Mesothelial cell of epicardium (in vitro differentiated cells): Measurements from ENCODE around the gene PIP5K1C. TPM values are rescaled to one million over a fixed set of nuclear protein-coding genes. Genes with fewer than 3 reads are reported as not detected.

Experiments
- DNase-seq, 2 experiments: peaks; one replicate each; pipeline ENCODE4 v3.0.0; 2021; ENCODE audit warnings: low spot score in 2 of 2; ENCODE audit not compliant: unreplicated experiment in 2 of 2
- H3K27ac Mint-ChIP-seq: 2 replicates; pipeline ENCODE4 v1.8.0; 2021; ENCODE audit warnings: mixed read lengths
- H3K27me3 Mint-ChIP-seq: 2 replicates; pipeline ENCODE4 v1.8.0; 2021; ENCODE audit warnings: low read depth, mixed read lengths
- H3K36me3 Mint-ChIP-seq: 2 replicates; pipeline ENCODE4 v1.8.0; 2021; ENCODE audit warnings: mixed read lengths
- H3K4me1 Mint-ChIP-seq: 2 replicates; pipeline ENCODE4 v1.8.0; 2021; ENCODE audit warnings: mixed read lengths
- H3K4me3 Mint-ChIP-seq: 2 replicates; pipeline ENCODE4 v1.8.0; 2021; ENCODE audit warnings: mild to moderate bottlenecking, moderate library complexity, mixed read lengths
- H3K9me3 Mint-ChIP-seq: 2 replicates; pipeline ENCODE4 v1.8.0; 2021; ENCODE audit warnings: mixed read lengths
- CTCF ChIP-seq: fragments of 200-600 bp; sonication (generic); IDR thresholded peaks from one replicate; pipeline ENCODE4 v1.5.0; 2021; ENCODE audit warnings: antibody characterized with exemption; ENCODE audit not compliant: unreplicated experiment
- total RNA-seq: library from RNA; stranded (reverse); gene quantifications from 3 replicates; pipeline ENCODE4 v1.2.1, GENCODE V29; 2021

The PIP5K1C gene
- total RNA-seq, 1 donor from 2014 or later, result 45.7 TPM

- H3K27ac Mint-ChIP-seq, result no peak overlapping the region
- peaks cover 10% of the 10 kb centered on the region for H3K36me3 Mint-ChIP-seq
- no peak overlapping the region for H3K4me3 Mint-ChIP-seq
- no peaks in the 10 kb centered on the region for H3K4me1 Mint-ChIP-seq
- H3K9me3 Mint-ChIP-seq, result no peaks in the 10 kb centered on the region
- H3K27me3 Mint-ChIP-seq, result no peaks in the 10 kb centered on the region
- TF ChIP-seq CTCF, result no peak
- DNase-seq, result no peak
These were observed 63.3 kb downstream of the PIP5K1C start for GRCh38 chr19:3636962-3637361.

- no peaks in the 10 kb centered on the region for H3K9me3 Mint-ChIP-seq
- H3K4me3 Mint-ChIP-seq, result no peak overlapping the region
- no peak overlapping the region for H3K27ac Mint-ChIP-seq
- no peak for TF ChIP-seq CTCF
- H3K4me1 Mint-ChIP-seq, result no peaks in the 10 kb centered on the region
- no peaks in the 10 kb centered on the region for H3K27me3 Mint-ChIP-seq
- H3K36me3 Mint-ChIP-seq, result peaks cover 10% of the 10 kb centered on the region
- DNase-seq, result no peak
These were observed 63.8 kb downstream of the PIP5K1C start for GRCh38 chr19:3636506-3636905.

- TF ChIP-seq CTCF, result no peak
- peaks cover 5% of the 10 kb centered on the region for H3K36me3 Mint-ChIP-seq
- no peaks in the 10 kb centered on the region for H3K4me1 Mint-ChIP-seq
- H3K27ac Mint-ChIP-seq, result no peak overlapping the region
- H3K27me3 Mint-ChIP-seq, result no peaks in the 10 kb centered on the region
- no peak for DNase-seq
- H3K9me3 Mint-ChIP-seq, result no peaks in the 10 kb centered on the region
- H3K4me3 Mint-ChIP-seq, result no peak overlapping the region
These were observed 65.7 kb downstream of the PIP5K1C start for GRCh38 chr19:3634496-3635045.

- no peaks in the 10 kb centered on the region for H3K27me3 Mint-ChIP-seq
- H3K4me3 Mint-ChIP-seq, result no peak overlapping the region
- DNase-seq, result no peak
- no peaks in the 10 kb centered on the region for H3K9me3 Mint-ChIP-seq
- no peaks in the 10 kb centered on the region for H3K4me1 Mint-ChIP-seq
- peaks cover 4% of the 10 kb centered on the region for H3K36me3 Mint-ChIP-seq
- no peak overlapping the region for H3K27ac Mint-ChIP-seq
- no peak for TF ChIP-seq CTCF
These were observed 66.7 kb downstream of the PIP5K1C start for GRCh38 chr19:3633559-3633988.

- H3K4me3 Mint-ChIP-seq, result no peak overlapping the region
- H3K27me3 Mint-ChIP-seq, result no peaks in the 10 kb centered on the region
- H3K4me1 Mint-ChIP-seq, result no peaks in the 10 kb centered on the region
- no peaks in the 10 kb centered on the region for H3K9me3 Mint-ChIP-seq
- H3K36me3 Mint-ChIP-seq, result peaks cover 2% of the 10 kb centered on the region
- no peak overlapping the region for H3K27ac Mint-ChIP-seq
- TF ChIP-seq CTCF, result no peak
- DNase-seq, result no peak
These were observed 67.3 kb downstream of the PIP5K1C start for GRCh38 chr19:3632739-3633558.
